Right hindlimb (tissue), 1 donor: ENCODE data around the gene PLXNB2.

Experiments used
- DNase-seq: peaks from one replicate; pipeline ENCODE4 v3.0.0-alpha.2; 2018

PLXNB2 gene

GRCh38 chr22:50250249-50250554 is 57.2 kb downstream of the PLXNB2 start:
- no peak for DNase-seq

- DNase-seq = peak; percentile 22
Observed at GRCh38 chr22:50249341-50250248, 57.9 kb downstream of the PLXNB2 start.

- DNase-seq = peak; percentile 34
Observed at GRCh38 chr22:50248196-50249081, 59.0 kb downstream of the PLXNB2 start.

- DNase-seq = peak; percentile 66
Observed at GRCh38 chr22:50247748-50248147, 59.7 kb downstream of the PLXNB2 start.

GRCh38 chr22:50246242-50247175 is 60.9 kb downstream of the PLXNB2 start:
- no peak for DNase-seq

- no peak for DNase-seq
Observed at GRCh38 chr22:50245214-50246072, 62.0 kb downstream of the PLXNB2 start.

- DNase-seq = peak; percentile 96
Observed at GRCh38 chr22:50244420-50245213, 62.8 kb downstream of the PLXNB2 start, which contains the start of gene TUBGCP6. TSS of gene TUBGCP6 (minus strand) at chr22:50245023. CDS start at chr22:50244459, 564 bp downstream.

- no peak for DNase-seq
Observed at GRCh38 chr22:50243685-50244419, 63.6 kb downstream of the PLXNB2 start.

- DNase-seq = no peak
Observed at GRCh38 chr22:50242406-50242949, 65.0 kb downstream of the PLXNB2 start.

GRCh38 chr22:50238755-50239154 is 68.7 kb downstream of the PLXNB2 start:
- DNase-seq = peak; percentile 11

GRCh38 chr22:50236731-50237409 is 70.6 kb downstream of the PLXNB2 start:
- DNase-seq = peak; percentile 22

- DNase-seq = peak; percentile 6
Observed at GRCh38 chr22:50233223-50233622, 74.2 kb downstream of the PLXNB2 start.

GRCh38 chr22:50232481-50233151 is 74.8 kb downstream of the PLXNB2 start:
- no peak for DNase-seq

- DNase-seq = no peak
Observed at GRCh38 chr22:50229370-50229769, 78.1 kb downstream of the PLXNB2 start.

- DNase-seq = peak; percentile 10
Observed at GRCh38 chr22:50228366-50228765, 79.1 kb downstream of the PLXNB2 start.

GRCh38 chr22:50227579-50228215 is 79.7 kb downstream of the PLXNB2 start:
- peak; percentile 7 for DNase-seq

GRCh38 chr22:50226875-50227165 is 80.6 kb downstream of the PLXNB2 start:
- DNase-seq = no peak
